ENCODE data around the gene CCDC188. TPM values are rescaled to one million over a fixed set of nuclear protein-coding genes. Genes with fewer than 3 reads are reported as not detected.

CCDC188 gene
- polyA plus RNA-seq, 1 donor: 1.8 TPM

DNA sequence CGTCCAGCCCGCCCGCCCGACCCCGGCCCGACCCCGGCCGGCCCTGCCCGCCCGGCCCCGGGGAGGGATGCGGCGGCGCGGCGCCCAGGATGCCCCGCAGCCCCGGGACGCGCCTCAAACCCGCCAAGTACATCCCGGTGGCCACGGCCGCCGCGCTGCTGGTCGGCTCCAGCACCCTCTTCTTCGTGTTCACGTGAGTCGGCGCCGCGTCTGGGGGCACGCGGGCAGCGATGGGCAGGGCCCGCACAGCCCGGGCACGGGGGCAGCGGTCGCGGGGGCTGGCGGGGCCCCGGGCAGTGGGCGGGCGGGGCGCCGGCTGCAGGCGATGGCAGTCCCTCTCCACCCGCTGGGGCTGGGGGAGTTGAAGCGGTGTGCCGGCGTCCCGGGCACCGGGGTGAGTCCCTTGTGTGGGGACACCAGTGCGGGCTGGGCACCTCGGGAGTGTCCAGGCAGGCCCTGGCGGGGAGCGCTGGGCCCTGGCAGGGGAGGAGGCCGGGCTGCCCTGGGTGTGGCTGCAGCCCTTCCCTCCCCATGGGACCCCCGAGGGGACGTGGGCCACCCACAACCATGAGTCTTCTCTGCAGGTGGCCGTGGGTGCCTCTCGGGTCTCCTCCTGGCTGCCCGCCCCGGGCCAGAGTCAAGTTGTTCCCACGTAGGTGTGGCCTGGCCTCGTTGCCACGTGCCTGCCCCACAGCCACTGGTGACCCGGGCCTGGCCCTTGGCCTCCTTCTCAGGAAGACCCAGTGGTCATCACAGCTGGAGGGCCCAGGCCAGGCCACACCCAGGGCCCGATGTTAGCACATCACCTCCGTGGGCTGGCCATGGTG is 18.8 kb downstream of the CCDC188 start:
- no peak for DNase-seq

DNA sequence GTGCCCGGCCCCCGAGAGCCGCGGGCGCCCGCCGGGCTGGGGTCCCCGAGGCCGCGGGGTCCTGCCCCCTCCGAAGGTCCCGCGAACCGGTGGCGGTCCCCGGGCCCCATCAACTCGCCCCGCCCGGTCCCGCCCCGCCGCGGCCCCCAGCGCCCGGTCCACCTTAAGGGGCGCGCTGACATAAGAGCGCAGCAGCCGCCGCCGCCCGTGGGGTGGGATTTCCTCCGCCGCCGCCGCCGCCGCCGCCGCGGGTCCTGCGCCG is 19.3 kb downstream of the CCDC188 start, which contains the start of gene ZDHHC8:
Gene ZDHHC8, plus strand, starts transcription at position 208 of the 262 bp plus-strand sequence. CDS start 144 bp downstream, outside the sequence.
- DNase-seq: no peak

DNA sequence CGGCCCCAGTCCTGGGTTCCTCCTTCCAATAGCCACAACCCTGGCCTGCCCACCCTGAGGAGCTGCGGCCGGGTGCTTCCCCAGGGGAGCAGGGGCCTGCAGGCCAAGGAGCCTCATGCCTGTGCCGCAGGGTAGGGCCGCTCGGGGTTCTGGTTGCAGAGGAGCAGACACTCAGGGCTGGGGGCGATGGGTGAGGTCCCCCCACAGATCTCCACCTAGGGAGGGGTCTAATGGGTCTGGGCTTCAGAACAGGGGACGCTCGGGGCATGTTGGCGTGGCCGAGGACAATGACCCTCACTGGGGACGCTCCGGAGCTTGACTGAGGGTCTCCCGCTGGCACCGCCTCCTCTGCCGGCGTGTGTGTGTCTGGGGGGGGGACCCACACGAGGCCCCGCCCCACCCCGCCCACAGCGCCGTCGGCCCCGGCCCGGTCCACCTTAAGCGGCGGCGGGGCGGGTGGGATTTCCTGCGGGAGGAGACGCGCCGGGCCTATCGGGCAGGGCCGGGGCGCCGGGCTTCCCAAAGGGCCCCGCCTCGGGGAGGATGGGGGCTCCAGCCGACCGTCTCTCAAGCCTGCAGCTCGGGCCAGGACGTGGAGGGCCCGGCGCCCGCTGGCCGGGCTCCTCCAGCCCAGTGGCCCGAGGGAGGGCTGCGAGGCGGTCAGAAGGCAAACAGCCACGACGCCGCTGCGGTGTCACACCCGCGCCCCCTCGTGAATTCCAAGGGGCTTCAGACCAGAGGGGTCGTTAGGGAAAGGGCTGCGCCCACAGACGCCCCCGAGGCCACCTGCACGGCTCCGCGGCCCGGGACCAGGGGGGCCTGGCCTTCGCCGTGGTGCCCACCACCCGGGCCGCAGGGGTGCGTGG is 19.9 kb downstream of the CCDC188 start:
- peak; percentile 86 for DNase-seq

DNA sequence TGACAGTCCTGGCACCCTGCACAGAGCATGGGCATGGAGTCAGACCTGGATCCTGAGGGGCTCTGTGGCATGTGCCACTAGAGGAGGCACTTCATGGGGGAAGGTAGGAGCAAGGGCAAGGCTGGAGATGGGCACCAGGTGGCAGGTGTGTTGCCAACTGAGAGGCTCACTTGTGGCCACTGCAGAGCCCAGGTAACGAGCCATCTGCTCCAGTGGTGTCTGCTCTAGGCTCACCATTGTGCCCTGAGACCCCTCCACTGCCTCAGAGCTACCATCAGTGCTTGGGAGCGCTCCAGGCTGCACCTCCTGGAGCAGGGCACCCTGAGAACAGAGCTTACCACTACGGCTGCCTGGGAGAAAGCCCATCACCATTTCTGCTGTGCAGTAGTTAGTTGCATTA is 20.5 kb downstream of the CCDC188 start:
- DNase-seq: no peak

DNA sequence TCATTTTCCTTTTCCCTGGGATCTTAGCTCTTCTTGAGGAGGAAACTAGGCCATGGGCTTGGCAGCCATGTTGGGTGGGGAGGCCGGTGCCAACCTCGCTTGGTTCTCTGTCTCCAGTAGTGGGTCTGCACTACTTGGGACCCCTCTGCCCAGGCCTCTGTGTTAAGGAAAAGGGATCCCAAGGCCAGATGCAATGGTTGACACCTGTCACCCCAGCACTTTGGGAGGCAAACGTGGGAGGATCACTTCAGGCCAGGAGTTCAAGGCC is 21.2 kb downstream of the CCDC188 start:
- no peak for DNase-seq

DNA sequence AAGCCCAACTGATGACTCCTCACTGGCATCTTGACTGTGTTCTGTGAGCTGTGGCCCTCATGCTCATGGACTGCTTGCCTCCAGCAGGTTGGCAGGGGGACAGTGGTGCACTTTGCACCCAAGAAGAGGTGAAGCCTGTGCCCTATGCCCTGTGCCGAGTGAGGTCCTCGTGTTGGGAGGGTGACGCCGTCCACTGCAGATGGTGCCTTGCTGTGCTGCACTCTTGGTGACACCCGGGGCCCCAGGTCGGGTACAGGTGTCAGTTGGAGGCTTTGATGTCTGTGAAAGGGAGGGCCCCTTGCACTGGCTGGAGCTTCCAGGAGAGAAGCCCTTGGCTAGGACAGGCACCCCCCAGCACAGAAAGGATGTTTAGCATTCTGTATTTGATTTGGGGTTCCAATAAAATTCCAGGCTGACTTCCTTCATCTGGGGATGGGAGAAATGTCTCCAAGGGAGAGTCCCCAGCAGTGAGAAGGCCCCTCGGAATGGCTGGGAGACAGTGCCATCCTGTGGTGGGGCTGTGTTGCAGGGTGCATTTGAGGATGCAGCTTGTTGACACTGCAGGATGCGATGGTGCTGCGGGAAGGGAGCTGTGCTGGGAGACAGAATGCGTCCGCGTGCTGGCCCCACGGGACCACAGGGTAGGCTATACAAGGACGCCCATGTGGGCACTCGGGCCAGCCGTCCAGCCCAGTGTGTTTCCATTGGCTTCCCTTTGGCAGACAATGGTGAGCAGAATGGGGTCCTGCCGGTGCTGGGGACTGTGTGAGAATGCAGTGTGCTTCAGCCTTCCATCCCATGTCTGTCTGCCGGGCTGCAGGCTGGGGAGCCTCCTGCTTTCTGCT is 21.7 kb downstream of the CCDC188 start:
- DNase-seq: no peak

DNA sequence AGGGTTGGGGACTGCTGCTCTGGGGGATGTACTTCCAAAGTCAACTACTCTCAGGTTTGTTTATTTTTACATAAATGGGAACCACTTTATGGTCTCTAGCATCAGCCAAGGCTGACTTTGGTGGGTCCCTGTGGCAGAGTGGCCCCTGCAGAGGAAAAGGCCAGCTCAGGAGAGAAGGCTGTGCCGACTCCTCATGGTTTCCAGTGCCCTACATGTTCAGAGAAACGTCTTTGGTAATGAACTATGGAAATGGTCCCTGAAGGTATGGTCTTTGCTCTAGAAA is 22.3 kb downstream of the CCDC188 start:
- DNase-seq: no peak

DNA sequence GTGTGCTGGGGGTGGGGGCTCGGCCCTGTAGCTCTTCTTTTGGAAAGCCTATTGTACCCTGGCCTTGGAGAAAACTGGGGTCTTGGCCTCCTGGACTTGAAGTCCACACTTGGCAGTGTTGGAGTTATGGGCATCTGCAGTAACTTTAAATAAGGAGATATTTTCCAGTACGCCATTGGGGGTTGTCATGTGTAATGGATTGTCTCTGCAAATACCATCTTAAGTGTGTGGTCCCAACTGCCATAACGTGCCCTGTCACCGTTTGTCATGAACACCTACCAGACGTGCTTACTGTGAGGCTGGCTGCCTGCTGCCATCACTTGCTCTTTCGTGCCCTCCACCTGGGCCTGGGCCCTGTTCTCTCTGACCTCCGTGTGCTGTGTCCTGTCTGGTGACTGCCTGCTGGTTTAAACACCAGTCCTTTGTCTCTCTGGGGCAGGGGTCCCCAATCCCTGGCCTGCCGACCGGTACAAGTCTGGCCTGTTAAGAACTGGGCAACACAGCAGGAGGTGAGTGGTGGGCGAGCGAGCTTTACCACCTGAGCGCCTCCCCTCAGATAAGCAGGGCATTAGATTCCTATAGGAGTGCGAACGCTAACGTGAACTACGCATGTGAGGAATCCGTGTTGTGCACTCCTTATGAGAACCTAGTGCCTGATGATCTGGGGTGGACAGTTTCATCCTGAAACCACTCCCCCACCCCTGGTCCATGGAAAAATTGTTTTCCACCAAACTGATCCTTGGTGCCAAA is 22.8 kb downstream of the CCDC188 start:
- no peak for DNase-seq

DNA sequence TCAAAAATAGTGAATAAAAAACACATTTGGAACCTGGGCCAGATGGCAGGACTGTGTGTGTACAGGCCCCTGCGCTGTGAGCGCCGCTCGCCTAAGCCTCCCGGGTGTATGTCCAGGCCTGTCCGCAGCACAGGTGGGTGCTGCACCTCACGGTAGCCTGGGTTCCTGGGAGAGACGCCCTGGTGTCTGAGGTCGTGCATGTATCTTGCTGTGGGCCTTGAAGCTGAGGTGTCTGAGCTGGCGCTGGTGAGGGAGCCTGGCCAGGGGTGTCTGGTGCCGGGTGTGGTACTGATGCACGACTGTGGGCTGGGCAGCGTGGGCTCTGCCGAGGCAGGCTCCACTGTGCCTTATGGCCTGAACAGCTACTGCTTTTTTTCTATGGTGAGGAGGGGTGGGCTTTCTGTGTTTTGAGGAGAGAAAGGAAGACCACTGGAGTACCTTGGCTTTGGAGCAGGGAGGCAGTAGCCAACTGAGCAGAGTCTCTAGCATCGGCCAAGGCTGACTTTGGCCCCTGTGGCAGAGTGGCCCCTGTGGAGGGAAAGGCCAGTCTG is 23.5 kb downstream of the CCDC188 start:
- DNase-seq: no peak

DNA sequence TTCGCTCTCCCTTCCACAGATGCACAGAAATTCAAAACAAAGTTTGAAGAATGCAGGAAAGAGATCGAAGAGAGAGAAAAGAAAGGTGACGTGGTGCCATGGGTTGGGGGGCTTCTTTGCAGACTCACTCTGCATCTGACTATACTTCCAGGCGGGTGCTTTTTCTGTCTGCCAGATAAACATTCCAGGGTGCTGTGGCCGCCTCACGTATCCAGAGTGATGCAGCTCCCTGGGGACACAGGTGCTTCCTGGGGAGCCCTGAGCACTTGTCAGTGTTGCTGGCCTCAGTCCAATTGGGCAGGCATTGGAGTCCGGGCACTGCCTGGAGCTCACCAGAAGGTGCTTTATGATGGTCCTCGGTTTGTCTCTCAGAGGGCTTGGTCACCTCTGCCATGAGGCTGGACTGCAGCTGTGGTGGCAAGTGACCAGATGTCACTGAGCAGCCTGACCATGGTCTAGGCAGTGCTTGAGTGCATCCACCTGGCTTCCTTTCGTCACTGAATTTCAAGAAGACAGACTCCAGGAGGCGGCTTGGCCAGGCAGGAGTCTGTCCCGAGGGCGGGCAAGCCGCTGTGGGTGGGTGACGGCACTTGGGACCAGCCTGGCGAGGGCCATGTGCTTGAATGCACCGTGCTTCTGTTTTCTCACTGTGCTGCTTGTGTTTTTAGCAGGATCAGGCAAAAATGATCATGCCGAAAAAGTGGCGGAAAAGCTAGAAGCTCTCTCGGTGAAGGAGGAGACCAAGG is 24.4 kb downstream of the CCDC188 start:
- no peak for DNase-seq

DNA sequence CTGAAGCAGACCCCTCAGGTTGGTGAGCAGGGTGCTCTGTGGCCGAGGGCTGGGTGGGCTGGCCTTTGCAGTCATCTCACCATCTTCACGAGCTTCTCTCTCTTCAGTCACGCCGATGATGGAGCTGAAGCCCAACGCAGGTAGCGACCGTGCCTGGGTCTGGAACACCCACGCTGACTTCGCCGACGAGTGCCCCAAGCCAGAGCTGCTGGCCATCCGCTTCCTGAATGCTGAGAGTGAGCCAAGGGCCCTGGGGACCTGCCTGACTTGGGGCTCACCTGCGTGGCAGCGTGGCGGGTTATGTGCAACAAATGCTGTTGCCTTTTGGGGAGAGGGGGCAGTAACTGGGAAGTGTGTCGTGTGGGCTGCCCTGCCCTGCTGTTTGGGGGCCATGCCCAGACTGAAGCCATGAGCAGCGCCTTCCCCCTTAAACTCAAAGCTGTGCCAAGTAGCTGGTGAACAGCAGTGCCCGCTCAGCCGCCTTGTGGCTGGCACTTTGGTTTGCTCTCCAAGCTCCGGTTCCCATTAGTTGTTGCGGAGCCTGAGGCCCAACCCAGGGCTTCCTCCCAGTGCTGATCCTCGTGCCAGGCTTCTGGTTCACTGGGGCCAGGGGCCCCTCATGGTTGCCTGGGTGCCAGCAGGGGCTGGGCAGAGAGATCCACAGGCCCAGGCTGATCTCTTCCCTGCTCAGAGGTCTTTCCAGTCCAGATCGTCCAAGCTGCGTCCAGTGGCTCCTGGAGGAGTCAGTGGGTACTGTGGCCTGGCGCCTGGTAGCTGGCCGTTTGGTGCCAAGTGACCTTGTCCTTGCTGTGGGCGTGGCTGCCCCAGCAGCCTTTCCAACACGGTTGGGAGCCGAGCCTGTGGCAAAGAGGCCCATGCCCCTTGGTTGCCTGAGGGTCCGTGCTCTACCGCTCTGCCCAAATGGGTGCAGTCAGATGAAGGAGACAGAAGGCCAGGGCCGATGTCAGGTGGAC is 25.4 kb downstream of the CCDC188 start:
- DNase-seq: no peak

DNA sequence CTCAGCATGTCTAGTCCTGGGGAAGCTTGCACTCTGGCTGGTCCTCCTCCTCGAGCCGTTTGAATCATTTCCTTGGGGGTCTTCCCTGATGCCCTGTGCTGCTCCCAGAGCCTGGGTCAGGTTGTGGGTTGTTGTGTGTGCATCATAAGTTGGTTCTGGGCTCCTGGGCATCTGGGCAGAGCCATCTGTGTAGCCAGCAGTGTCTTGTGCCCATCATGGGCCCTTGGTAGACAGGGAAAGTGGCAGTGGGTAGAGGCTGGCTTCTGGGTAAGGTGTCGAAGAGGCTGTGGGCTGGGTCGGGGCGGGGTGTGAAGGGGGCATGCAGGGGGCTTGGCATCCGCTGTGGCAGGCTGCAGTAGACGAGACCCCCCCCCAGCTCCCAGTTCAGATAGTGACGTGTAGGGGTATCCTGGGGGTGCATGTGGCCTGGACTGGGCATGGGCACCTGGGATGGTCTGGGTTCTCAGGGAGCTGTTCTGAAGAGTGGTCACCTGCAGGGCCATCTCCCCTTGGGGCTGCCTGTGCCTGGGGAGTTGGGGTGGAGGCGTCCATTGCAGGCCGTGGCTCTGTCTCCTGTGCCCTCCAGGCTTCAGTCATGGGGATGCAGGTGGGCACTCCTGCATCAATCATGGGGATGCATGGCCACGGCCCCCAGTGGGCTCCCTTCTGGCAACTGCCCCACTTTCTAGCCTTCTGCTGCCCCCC is 26.6 kb downstream of the CCDC188 start:
- no peak for DNase-seq

DNA sequence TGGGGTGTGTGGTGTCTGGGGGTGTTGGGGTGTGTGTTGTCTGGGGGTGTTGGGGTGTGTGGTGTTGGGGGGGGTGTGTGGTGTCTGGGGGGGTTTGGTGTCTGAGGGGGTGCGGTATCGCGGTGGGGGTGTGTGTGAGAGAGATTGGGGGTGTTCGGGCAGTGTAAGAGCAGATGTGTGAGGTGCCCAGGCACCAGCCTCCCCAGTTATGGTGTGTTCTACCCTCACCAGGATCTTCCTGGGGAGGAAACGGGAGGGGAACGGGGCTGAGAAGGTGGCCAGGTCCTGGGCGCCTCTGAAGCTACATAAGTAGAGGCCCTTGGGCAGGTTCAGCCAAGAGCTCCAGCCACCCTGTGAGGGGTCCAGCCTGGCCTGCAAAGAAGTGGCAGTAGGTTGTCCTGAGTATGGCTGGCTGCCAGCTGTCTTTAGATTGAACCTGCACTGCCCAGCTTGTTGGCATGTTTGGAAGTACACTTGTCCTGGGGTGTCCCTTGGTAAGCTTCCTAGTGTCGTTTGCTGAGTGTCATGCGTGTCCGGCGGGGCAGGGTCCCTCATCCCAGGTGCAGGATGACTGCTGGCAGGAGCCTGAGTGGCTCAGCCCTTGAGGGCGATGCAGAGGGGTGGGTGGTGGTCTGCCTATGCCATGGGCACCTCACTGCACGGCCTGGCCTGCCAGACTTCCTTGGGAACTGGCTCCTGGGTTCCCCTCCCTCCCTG is 27.3 kb downstream of the CCDC188 start:
- DNase-seq: no peak

DNA sequence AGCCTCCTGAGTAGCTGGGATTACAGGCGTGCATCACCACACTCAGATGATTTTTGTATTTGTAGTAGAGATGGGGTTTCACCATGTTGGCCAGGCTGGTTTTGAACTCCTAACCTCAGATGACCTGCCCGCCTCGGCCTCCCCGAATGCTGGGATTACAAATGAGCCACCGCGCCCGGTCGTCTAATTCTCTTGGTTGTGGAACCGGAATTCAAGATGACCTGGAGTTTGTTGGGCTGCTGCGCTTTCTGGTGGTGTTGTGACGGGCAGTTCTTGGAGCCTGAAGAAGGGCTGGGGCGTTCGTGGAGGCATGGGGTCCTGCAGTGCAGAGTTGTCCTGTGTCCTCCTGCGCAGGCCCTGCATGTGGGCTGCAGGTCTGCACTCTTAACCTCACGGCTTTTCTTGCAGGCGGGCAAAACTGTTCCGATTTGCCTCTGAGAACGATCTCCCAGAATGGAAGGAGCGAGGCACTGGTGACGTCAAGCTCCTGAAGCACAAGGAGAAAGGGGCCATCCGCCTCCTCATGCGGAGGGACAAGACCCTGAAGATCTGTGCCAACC is 28.9 kb downstream of the CCDC188 start:
- no peak for DNase-seq

DNA sequence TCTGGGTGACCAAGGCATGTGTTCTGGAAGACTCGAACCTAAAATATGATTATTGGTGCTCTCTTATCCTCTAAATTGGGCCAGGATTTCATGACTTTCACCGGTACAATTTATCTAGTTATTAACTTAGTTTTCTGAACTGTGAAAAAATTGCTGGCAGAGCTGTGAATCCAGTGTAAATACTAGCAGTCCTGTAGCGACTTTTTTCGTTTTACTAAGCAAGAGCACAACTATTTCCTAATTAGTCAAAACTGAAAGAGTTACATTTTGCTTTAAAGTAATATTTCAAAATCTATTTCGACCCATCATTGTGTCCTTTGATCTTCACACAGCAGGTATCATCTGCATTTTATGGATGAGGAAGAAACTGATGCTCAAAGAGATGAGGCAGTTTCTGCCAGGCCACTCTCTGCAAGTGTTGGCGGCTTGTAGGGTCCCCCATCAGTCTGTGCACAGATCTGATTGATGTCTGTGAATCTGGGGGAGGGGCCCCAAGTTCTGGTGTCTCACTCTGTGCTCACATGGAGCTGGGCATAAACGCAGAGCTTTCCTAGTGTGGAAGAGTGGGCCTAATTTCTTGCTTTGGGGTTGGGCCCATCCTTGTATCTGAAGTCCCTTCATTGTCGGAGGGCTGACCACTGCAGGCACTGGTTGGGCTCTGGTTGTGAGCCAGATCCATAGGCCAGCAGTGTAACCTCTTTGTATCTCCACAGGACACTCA is 32.4 kb downstream of the CCDC188 start:
- no peak for DNase-seq

DNA sequence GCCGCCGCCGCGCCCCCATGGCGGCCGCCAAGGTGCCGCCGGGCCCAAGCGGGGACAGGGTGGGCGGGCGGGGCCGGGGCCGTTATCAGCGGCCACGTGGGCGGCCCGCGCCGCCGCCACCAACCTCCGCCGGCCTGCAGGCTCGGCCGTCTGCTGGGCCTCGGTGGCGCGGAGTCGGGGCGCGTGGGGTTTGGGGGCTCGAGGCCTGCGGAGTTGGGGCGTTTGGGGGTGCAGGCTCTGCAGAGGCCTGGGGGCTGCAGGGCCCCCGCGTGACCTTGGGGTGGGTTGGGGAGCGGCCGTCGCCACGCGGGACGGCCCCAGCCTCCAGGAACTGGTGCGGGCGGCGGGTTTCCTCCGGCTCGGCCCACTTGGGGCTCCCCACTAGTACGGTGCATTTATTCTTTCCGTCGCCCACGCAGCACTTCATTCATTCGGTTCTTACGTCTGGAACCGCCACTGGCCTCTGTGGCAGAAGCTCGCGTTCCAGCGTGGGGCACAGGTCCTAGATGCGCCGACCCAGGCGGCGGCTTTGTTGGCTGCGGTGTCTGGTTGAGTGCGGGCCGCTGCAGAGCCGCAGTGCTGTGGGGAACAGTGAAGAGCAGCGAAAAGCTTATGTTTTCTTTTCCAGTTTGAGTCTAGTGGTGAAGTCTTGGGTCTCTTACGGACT is 33.1 kb downstream of the CCDC188 start:
- no peak for DNase-seq

DNA sequence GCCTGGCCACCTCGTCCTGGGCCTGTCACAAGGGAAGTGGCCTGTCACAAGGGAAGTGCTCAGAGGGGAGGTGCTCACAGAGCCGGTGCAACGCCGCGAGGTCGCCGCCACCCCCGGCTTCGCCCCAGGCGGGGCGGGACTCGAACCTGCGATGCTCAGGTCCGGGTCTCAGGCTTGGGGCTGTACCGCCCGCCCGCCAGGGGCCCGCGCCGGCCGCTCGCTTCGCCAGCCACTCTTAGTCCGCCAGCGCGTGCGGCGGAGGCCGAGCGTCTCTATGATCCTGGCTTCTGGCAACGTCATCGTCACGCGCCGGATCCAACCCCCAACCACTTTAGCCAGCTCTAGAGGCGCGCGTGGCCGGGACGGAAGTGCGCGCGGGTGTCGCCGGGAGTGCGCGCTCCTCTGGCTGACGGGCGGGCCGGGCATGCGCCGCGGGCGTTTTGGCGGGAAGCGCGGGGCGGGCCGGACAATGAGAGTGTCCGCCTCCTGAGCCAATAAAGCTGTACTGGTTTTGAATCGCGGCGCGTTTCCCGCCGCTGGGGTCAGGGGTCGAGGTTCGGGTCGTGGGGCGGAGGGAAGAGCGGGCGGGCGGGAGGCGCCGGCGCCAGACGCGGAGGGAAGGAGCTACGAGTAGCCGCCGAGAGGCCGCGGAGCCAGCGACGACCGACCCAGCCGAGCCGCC is 33.8 kb downstream of the CCDC188 start, which contains the start of gene TRMT2A:
Gene TRMT2A, minus strand, starts transcription at position 276 of the 682 bp plus-strand sequence. CDS start 320 bp downstream, outside the sequence.
- DNase-seq: peak; percentile 99
